Measurements from ENCODE around the gene TERT. TPM values are rescaled to one million over a fixed set of nuclear protein-coding genes. Genes with fewer than 3 reads are reported as not detected.

The TERT gene
- total and polyA plus RNA-seq, 2 experiments from 2014 or later: not detected

- Histone ChIP-seq H3K9me3 (ENCODE audit: low read depth) (no peaks in the 10 kb centered on the region), H4K20me1 (ENCODE audit: insufficient read depth) (no peaks in the 10 kb centered on the region), H3K4me3 (no peak overlapping the region), H3K27ac (no peak overlapping the region), H3K9me2 (ENCODE audit: insufficient read depth) (no peaks in the 10 kb centered on the region), H2AFZ (no peak overlapping the region), H3K79me2 (ENCODE audit: insufficient read depth) (no peaks in the 10 kb centered on the region), H3K36me3 (ENCODE audit: low read depth) (no peaks in the 10 kb centered on the region), H3K4me1 (ENCODE audit: insufficient read depth) (no peaks in the 10 kb centered on the region), H3F3A (ENCODE audit: insufficient read depth) (no peaks in the 10 kb centered on the region), H3K27me3 (replicated peaks; ENCODE audit: insufficient read depth) (no peaks in the 10 kb centered on the region), H3K9ac (no peak overlapping the region), H3K4me2 (ENCODE audit: unreplicated experiment) (no peak overlapping the region)
- in situ Hi-C loops (cut with MboI): no loop called here
- 36 to 51% methylated on average over 23 of the region's 23 CpGs for WGBS, 2 experiments (ENCODE audit: low coverage in 1 of 2, low lambda C conversion rate in 2 of 2, missing lambda C conversion rate in 2 of 2)
- TF ChIP-seq EZH2 (IDR thresholded peaks at IDR 0.05; ENCODE audit: insufficient read depth, poor library complexity, severe bottlenecking) (no peak), EZH2phosphoT487 (IDR thresholded peaks at IDR 0.05; ENCODE audit: insufficient read depth, low read depth) (no peak)
- DNase-seq: no peak
These were observed 38.1 kb downstream of the TERT start for GRCh38 chr5:1256776-1257175.

- DNase-seq: no peak
These were observed 39.7 kb downstream of the TERT start for GRCh38 chr5:1255081-1255561.

GRCh38 chr5:1254196-1254595, 40.7 kb downstream of the TERT start:
- DNase-seq: no peak
- H3K36me3 ChIP-seq (ENCODE audit: low read depth): no peaks in the 10 kb centered on the region
- H3K27ac ChIP-seq: no peak overlapping the region
- in situ Hi-C loops (cut with MboI): no loop called here
- no peaks in the 10 kb centered on the region for H3F3A ChIP-seq (ENCODE audit: insufficient read depth)
- H3K4me2 ChIP-seq (ENCODE audit: unreplicated experiment): no peak overlapping the region
- H3K9me3 ChIP-seq (ENCODE audit: low read depth): no peaks in the 10 kb centered on the region
- no peaks in the 10 kb centered on the region for H3K27me3 ChIP-seq (replicated peaks; ENCODE audit: insufficient read depth)
- H3K4me3 ChIP-seq: no peak overlapping the region
- H3K9ac ChIP-seq: no peak overlapping the region
- no peaks in the 10 kb centered on the region for H3K9me2 ChIP-seq (ENCODE audit: insufficient read depth)
- H3K79me2 ChIP-seq (ENCODE audit: insufficient read depth): no peaks in the 10 kb centered on the region
- TF ChIP-seq EZH2phosphoT487 (IDR thresholded peaks at IDR 0.05; ENCODE audit: insufficient read depth, low read depth) (no peak), EZH2 (IDR thresholded peaks at IDR 0.05; ENCODE audit: insufficient read depth, poor library complexity, severe bottlenecking) (no peak)
- 58 to 63% methylated on average over 14 to 19 of the region's 19 CpGs for WGBS, 2 experiments (ENCODE audit: low coverage in 1 of 2, low lambda C conversion rate in 2 of 2, missing lambda C conversion rate in 2 of 2)
- H2AFZ ChIP-seq: no peak overlapping the region
- no peaks in the 10 kb centered on the region for H3K4me1 ChIP-seq (ENCODE audit: insufficient read depth)
- no peaks in the 10 kb centered on the region for H4K20me1 ChIP-seq (ENCODE audit: insufficient read depth)

More at GRCh38 chr5:1255081-1255561, 39.7 kb downstream of the TERT start:
- Histone ChIP-seq H3K9me3 (ENCODE audit: low read depth) (no peaks in the 10 kb centered on the region), H3K27ac (no peak overlapping the region), H3K4me3 (no peak overlapping the region), H3K9me2 (ENCODE audit: insufficient read depth) (no peaks in the 10 kb centered on the region), H4K20me1 (ENCODE audit: insufficient read depth) (no peaks in the 10 kb centered on the region), H2AFZ (no peak overlapping the region), H3F3A (ENCODE audit: insufficient read depth) (no peaks in the 10 kb centered on the region), H3K9ac (no peak overlapping the region), H3K4me2 (ENCODE audit: unreplicated experiment) (no peak overlapping the region), H3K79me2 (ENCODE audit: insufficient read depth) (no peaks in the 10 kb centered on the region), H3K27me3 (replicated peaks; ENCODE audit: insufficient read depth) (no peaks in the 10 kb centered on the region), H3K4me1 (ENCODE audit: insufficient read depth) (no peaks in the 10 kb centered on the region), H3K36me3 (ENCODE audit: low read depth) (no peaks in the 10 kb centered on the region)
- no peak for TF ChIP-seq EZH2phosphoT487 (IDR thresholded peaks at IDR 0.05; ENCODE audit: insufficient read depth, low read depth)
- no peak for TF ChIP-seq EZH2 (IDR thresholded peaks at IDR 0.05; ENCODE audit: insufficient read depth, poor library complexity, severe bottlenecking)
- in situ Hi-C loops (cut with MboI): no loop called here
- WGBS, 2 experiments (ENCODE audit: low coverage in 1 of 2, low lambda C conversion rate in 2 of 2, missing lambda C conversion rate in 2 of 2): 51 to 54% methylated on average over 16 of the region's 16 CpGs

- TF ChIP-seq EZH2phosphoT487 (IDR thresholded peaks at IDR 0.05; ENCODE audit: insufficient read depth, low read depth) (no peak), EZH2 (IDR thresholded peaks at IDR 0.05; ENCODE audit: insufficient read depth, poor library complexity, severe bottlenecking) (no peak)
- H3K4me2 ChIP-seq (ENCODE audit: unreplicated experiment): no peak overlapping the region
- no peak overlapping the region for H3K9ac ChIP-seq
- no peak overlapping the region for H3K4me3 ChIP-seq
- H3K27ac ChIP-seq: no peak overlapping the region
- no peaks in the 10 kb centered on the region for H3K9me2 ChIP-seq (ENCODE audit: insufficient read depth)
- no peaks in the 10 kb centered on the region for H3K79me2 ChIP-seq (ENCODE audit: insufficient read depth)
- H3K4me1 ChIP-seq (ENCODE audit: insufficient read depth): no peaks in the 10 kb centered on the region
- no peaks in the 10 kb centered on the region for H3K9me3 ChIP-seq (ENCODE audit: low read depth)
- no peaks in the 10 kb centered on the region for H3K36me3 ChIP-seq (ENCODE audit: low read depth)
- H3K27me3 ChIP-seq (replicated peaks; ENCODE audit: insufficient read depth): no peaks in the 10 kb centered on the region
- H4K20me1 ChIP-seq (ENCODE audit: insufficient read depth): no peaks in the 10 kb centered on the region
- no peaks in the 10 kb centered on the region for H3F3A ChIP-seq (ENCODE audit: insufficient read depth)
- in situ Hi-C loops (cut with MboI): no loop called here
- 69 to 74% methylated on average over 26 to 33 of the region's 33 CpGs for WGBS, 2 experiments (ENCODE audit: low coverage in 1 of 2, low lambda C conversion rate in 2 of 2, missing lambda C conversion rate in 2 of 2)
- DNase-seq: no peak
- no peak overlapping the region for H2AFZ ChIP-seq
These were observed 41.3 kb downstream of the TERT start for GRCh38 chr5:1253456-1254105.
